ENCODE results near the gene ZNF507.

ZNF507 gene

GRCh38 chr19:32359581-32359980, 14.2 kb downstream of the ZNF507 start:
- DNase-seq (ENCODE audit: low read depth) = no peak
- no peak for TF ChIP-seq MYC (IDR thresholded peaks at IDR 0.05; ENCODE audit: low read depth, low read length)
- TF ChIP-seq, protein P1, sequence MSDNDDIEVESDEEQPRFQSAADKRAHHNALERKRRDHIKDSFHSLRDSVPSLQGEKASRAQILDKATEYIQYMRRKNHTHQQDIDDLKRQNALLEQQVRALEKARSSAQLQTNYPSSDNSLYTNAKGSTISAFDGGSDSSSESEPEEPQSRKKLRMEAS (IDR thresholded peaks at IDR 0.05; ENCODE audit: low read depth, low read length) = no peak
- no peak for TF ChIP-seq POLR2A (IDR thresholded peaks at IDR 0.05; ENCODE audit: extremely low read depth, insufficient read length)
- no peak for TF ChIP-seq CTCF (IDR thresholded peaks at IDR 0.05; ENCODE audit: low read depth, low read length)
- H3K4me3 ChIP-seq (ENCODE audit: low read depth, low read length) = no peak overlapping the region

- no peak overlapping the region for H3K4me3 ChIP-seq (ENCODE audit: low read depth, low read length)
- no peak for TF ChIP-seq MYC (IDR thresholded peaks at IDR 0.05; ENCODE audit: low read depth, low read length)
- TF ChIP-seq, protein P1 (IDR thresholded peaks at IDR 0.05; ENCODE audit: low read depth, low read length) = no peak
- DNase-seq (ENCODE audit: low read depth) = no peak
These were observed 16.3 kb downstream of the ZNF507 start for GRCh38 chr19:32361574-32362317.

- TF ChIP-seq MYC (IDR thresholded peaks at IDR 0.05; ENCODE audit: low read depth, low read length) (no peak), CTCF (IDR thresholded peaks at IDR 0.05; ENCODE audit: low read depth, low read length) (no peak), POLR2A (IDR thresholded peaks at IDR 0.05; ENCODE audit: extremely low read depth, insufficient read length) (no peak)
- TF ChIP-seq, protein P1 (IDR thresholded peaks at IDR 0.05; ENCODE audit: low read depth, low read length) = no peak
- no peak overlapping the region for H3K4me3 ChIP-seq (ENCODE audit: low read depth, low read length)
- no peak for DNase-seq (ENCODE audit: low read depth)
These were observed 16.9 kb downstream of the ZNF507 start for GRCh38 chr19:32362318-32362691.

GRCh38 chr19:32363175-32363574, 17.8 kb downstream of the ZNF507 start:
- no peak overlapping the region for H3K4me3 ChIP-seq (ENCODE audit: low read depth, low read length)
- DNase-seq (ENCODE audit: low read depth) = no peak
- TF ChIP-seq POLR2A (IDR thresholded peaks at IDR 0.05; ENCODE audit: extremely low read depth, insufficient read length) = no peak
- TF ChIP-seq, protein P1 (IDR thresholded peaks at IDR 0.05; ENCODE audit: low read depth, low read length) = no peak
- no peak for TF ChIP-seq MYC (IDR thresholded peaks at IDR 0.05; ENCODE audit: low read depth, low read length)
- TF ChIP-seq CTCF (IDR thresholded peaks at IDR 0.05; ENCODE audit: low read depth, low read length) = no peak

- TF ChIP-seq POLR2A (IDR thresholded peaks at IDR 0.05; ENCODE audit: extremely low read depth, insufficient read length) = no peak
- no peak overlapping the region for H3K4me3 ChIP-seq (ENCODE audit: low read depth, low read length)
- DNase-seq (ENCODE audit: low read depth) = no peak
These were observed 18.2 kb downstream of the ZNF507 start for GRCh38 chr19:32363632-32364031.

- TF ChIP-seq MYC (IDR thresholded peaks at IDR 0.05; ENCODE audit: low read depth, low read length) (no peak), CTCF (IDR thresholded peaks at IDR 0.05; ENCODE audit: low read depth, low read length) (no peak), POLR2A (IDR thresholded peaks at IDR 0.05; ENCODE audit: extremely low read depth, insufficient read length) (no peak)
- TF ChIP-seq, protein P1 (IDR thresholded peaks at IDR 0.05; ENCODE audit: low read depth, low read length) = no peak
- DNase-seq (ENCODE audit: low read depth) = no peak
These were observed 18.6 kb downstream of the ZNF507 start for GRCh38 chr19:32364040-32364439.

More at GRCh38 chr19:32364040-32364439, 18.6 kb downstream of the ZNF507 start:
- H3K4me3 ChIP-seq (ENCODE audit: low read depth, low read length) = no peak overlapping the region

Measured in NB4 (cell line).